NK-92 treated with Interleukin-12 subunit alpha and Interleukin-12 subunit beta, amount 100 ng/mL, for 24 hours (cell line): ENCODE results near the gene TBC1D3E.
"Not testable (repeated sequence)": the region's sequence is repeated elsewhere in the genome, so short reads cannot be mapped to it uniquely, and the experiment has no call there.

Source experiments
- DNase-seq: peaks from one replicate; lab custom pipeline; 2025; lab: John Stamatoyannopoulos, UW

TBC1D3E gene

DNA sequence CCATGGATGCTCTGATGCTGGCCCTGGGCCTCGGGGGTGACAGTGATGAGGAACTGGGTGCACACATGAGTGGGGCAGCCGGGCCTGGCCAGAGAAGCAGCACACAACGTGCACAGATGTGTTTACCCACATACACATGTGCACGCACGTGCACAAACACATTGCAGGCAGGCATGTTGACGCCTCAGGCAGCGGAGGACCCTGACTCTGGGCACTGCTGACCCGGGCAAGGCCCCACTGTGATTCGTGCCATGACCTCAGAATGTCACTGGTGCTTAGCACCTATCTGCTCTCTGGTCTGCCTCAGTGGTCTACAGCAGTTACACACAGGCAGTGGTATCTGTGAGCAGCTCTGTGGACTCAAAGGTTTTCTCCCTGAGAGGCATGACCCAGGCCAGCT, at the start of gene TBC1D3E:
Gene TBC1D3E, plus strand, starts transcription at position 301 of the 400 bp plus-strand sequence. CDS start 1,545 bp downstream, outside the sequence.
- not testable (repeated sequence) for DNase-seq

DNA sequence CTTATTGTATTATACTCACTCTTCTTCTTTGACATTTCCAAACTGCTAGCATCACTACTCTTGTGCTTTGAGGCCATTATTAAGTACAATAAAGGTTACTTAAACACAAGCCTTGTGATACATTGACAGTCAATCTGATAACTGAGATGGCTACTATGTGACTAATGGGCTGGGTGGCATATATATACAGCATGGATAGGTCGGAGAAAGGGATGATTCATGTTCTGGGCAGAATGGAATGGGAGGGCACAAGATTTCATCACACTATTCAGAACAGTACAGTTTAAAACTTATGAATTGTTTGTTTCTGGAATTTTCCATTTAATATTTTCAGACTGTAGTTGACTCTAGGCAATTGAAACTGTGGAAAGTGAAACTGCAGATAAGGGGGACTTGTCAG, 40.4 kb upstream of the TBC1D3E start:
- DNase-seq: not testable (repeated sequence)

- DNase-seq: not testable (repeated sequence)
These were observed 39.6 kb upstream of the TBC1D3E start for GRCh38 chr17:38088120-38088519.

GRCh38 chr17:38094059-38094694, 33.6 kb upstream of the TBC1D3E start:
- not testable (repeated sequence) for DNase-seq

GRCh38 chr17:38099262-38099661, 28.5 kb upstream of the TBC1D3E start:
- DNase-seq: not testable (repeated sequence)

GRCh38 chr17:38119829-38120228, 7.9 kb upstream of the TBC1D3E start:
- DNase-seq: not testable (repeated sequence)

GRCh38 chr17:38134860-38135259, 7.1 kb downstream of the TBC1D3E start:
- not testable (repeated sequence) for DNase-seq
